ENCODE measurements around the gene MAP6.

MAP6 gene

GRCh38 chr11:75592715-75593114 is 76.1 kb downstream of the MAP6 start:
- H3K36me3 ChIP-seq (replicated peaks; ENCODE audit: insufficient read depth, low read length) = no peaks in the 10 kb centered on the region
- DNase-seq = no peak
- no peak overlapping the region for H3K4me3 ChIP-seq (ENCODE audit: low read length)
- TF ChIP-seq CTCF (IDR thresholded peaks at IDR 0.05; ENCODE audit: low read length) = no peak
- TF ChIP-seq EZH2 (optimal IDR thresholded peaks at IDR 0.05; ENCODE audit: low read depth, low read length) = no peak
- TF ChIP-seq EZH2phosphoT487 (IDR thresholded peaks at IDR 0.05; ENCODE audit: low read length) = no peak
- H3K79me2 ChIP-seq (ENCODE audit: low read length) = no peaks in the 10 kb centered on the region
- no peak overlapping the region for H3K4me2 ChIP-seq (ENCODE audit: low read depth, low read length)
- H3K9ac ChIP-seq (ENCODE audit: low read length) = no peak overlapping the region
- H3K4me1 ChIP-seq (ENCODE audit: low read length) = no peaks in the 10 kb centered on the region
- no peaks in the 10 kb centered on the region for H3K27me3 ChIP-seq (replicated peaks; ENCODE audit: insufficient read depth, low read length)
- H2AFZ ChIP-seq (ENCODE audit: low read length) = no peak overlapping the region
- no peaks in the 10 kb centered on the region for H3K9me2 ChIP-seq (replicated peaks; ENCODE audit: insufficient read depth, low read length)
- H3K27ac ChIP-seq (ENCODE audit: low read length) = no peak overlapping the region
- H3K9me3 ChIP-seq (replicated peaks; ENCODE audit: insufficient read depth, low read length) = no peaks in the 10 kb centered on the region
- no peaks in the 10 kb centered on the region for H3F3A ChIP-seq (ENCODE audit: insufficient read depth, low read length)
- no peaks in the 10 kb centered on the region for H4K20me1 ChIP-seq (ENCODE audit: insufficient read depth, low read length)

GRCh38 chr11:75591966-75592365 is 76.9 kb downstream of the MAP6 start:
- H3K9me2 ChIP-seq (replicated peaks; ENCODE audit: insufficient read depth, low read length) = no peaks in the 10 kb centered on the region
- no peaks in the 10 kb centered on the region for H3K9me3 ChIP-seq (replicated peaks; ENCODE audit: insufficient read depth, low read length)
- no peak overlapping the region for H2AFZ ChIP-seq (ENCODE audit: low read length)
- no peaks in the 10 kb centered on the region for H4K20me1 ChIP-seq (ENCODE audit: insufficient read depth, low read length)
- H3K4me1 ChIP-seq (ENCODE audit: low read length) = no peaks in the 10 kb centered on the region
- no peak overlapping the region for H3K9ac ChIP-seq (ENCODE audit: low read length)
- H3F3A ChIP-seq (ENCODE audit: insufficient read depth, low read length) = no peaks in the 10 kb centered on the region
- no peak overlapping the region for H3K4me2 ChIP-seq (ENCODE audit: low read depth, low read length)
- no peaks in the 10 kb centered on the region for H3K79me2 ChIP-seq (ENCODE audit: low read length)
- no peak for DNase-seq
- TF ChIP-seq EZH2 (optimal IDR thresholded peaks at IDR 0.05; ENCODE audit: low read depth, low read length) = no peak
- TF ChIP-seq CTCF (IDR thresholded peaks at IDR 0.05; ENCODE audit: low read length) = no peak
- TF ChIP-seq EZH2phosphoT487 (IDR thresholded peaks at IDR 0.05; ENCODE audit: low read length) = no peak
- H3K36me3 ChIP-seq (replicated peaks; ENCODE audit: insufficient read depth, low read length) = no peaks in the 10 kb centered on the region
- H3K4me3 ChIP-seq (ENCODE audit: low read length) = no peak overlapping the region
- no peaks in the 10 kb centered on the region for H3K27me3 ChIP-seq (replicated peaks; ENCODE audit: insufficient read depth, low read length)
- H3K27ac ChIP-seq (ENCODE audit: low read length) = no peak overlapping the region

- H3K27me3 ChIP-seq (replicated peaks; ENCODE audit: insufficient read depth, low read length) = no peaks in the 10 kb centered on the region
- no peak overlapping the region for H3K9ac ChIP-seq (ENCODE audit: low read length)
- H2AFZ ChIP-seq (ENCODE audit: low read length) = no peak overlapping the region
- H3K4me2 ChIP-seq (ENCODE audit: low read depth, low read length) = no peak overlapping the region
- no peaks in the 10 kb centered on the region for H3K79me2 ChIP-seq (ENCODE audit: low read length)
- no peaks in the 10 kb centered on the region for H4K20me1 ChIP-seq (ENCODE audit: insufficient read depth, low read length)
- no peak overlapping the region for H3K4me3 ChIP-seq (ENCODE audit: low read length)
- no peaks in the 10 kb centered on the region for H3F3A ChIP-seq (ENCODE audit: insufficient read depth, low read length)
- no peak overlapping the region for H3K27ac ChIP-seq (ENCODE audit: low read length)
- TF ChIP-seq EZH2 (optimal IDR thresholded peaks at IDR 0.05; ENCODE audit: low read depth, low read length) = no peak
- TF ChIP-seq CTCF (IDR thresholded peaks at IDR 0.05; ENCODE audit: low read length) = no peak
- no peak for TF ChIP-seq EZH2phosphoT487 (IDR thresholded peaks at IDR 0.05; ENCODE audit: low read length)
- no peaks in the 10 kb centered on the region for H3K4me1 ChIP-seq (ENCODE audit: low read length)
- H3K36me3 ChIP-seq (replicated peaks; ENCODE audit: insufficient read depth, low read length) = no peaks in the 10 kb centered on the region
- H3K9me2 ChIP-seq (replicated peaks; ENCODE audit: insufficient read depth, low read length) = no peaks in the 10 kb centered on the region
- H3K9me3 ChIP-seq (replicated peaks; ENCODE audit: insufficient read depth, low read length) = no peaks in the 10 kb centered on the region
- no peak for DNase-seq
Observed at GRCh38 chr11:75591371-75591770, 77.5 kb downstream of the MAP6 start.

All from MM.1S (cell line).